Sigmoid colon (tissue), 7 donors: ENCODE data around the gene PLS3. TPM values are rescaled to one million over a fixed set of nuclear protein-coding genes. Genes with fewer than 3 reads are reported as not detected.

Experiments used
- DNase-seq: peaks from one replicate; pipeline ENCODE4 v3.0.0-alpha.2; 2019
- H3K27ac ChIP-seq, 4 donors: fragments of 200-600 bp; sonication (generic); one replicate each; pipeline ENCODE4 v1.5.1; 2016 to 2019; ENCODE audit warnings: mild to moderate bottlenecking in 1 of 4
- H3K27me3 ChIP-seq, 3 donors: fragments of 200-600 bp; sonication (generic); one replicate each; pipeline ENCODE4 v1.5.1; 2019; ENCODE audit warnings: mild to moderate bottlenecking in 1 of 3
- H3K36me3 ChIP-seq, 4 donors: fragments of 200-600 bp; sonication (generic); one replicate each; pipeline ENCODE4 v1.5.1; 2016 to 2019
- H3K4me1 ChIP-seq, 4 donors: fragments of 200-600 bp; sonication (generic); one replicate each; pipeline ENCODE4 v1.5.1; 2017 to 2019
- H3K4me3 ChIP-seq, 4 donors: fragments of 200-600 bp; sonication (generic); one replicate each; pipeline ENCODE4 v1.5.1; 2017 to 2019; ENCODE audit warnings: mild to moderate bottlenecking in 2 of 4, moderate library complexity in 1 of 4
- H3K9me3 ChIP-seq, 4 donors: fragments of 200-600 bp in 3 of 4; sonication (generic) in 3 of 4; one replicate each; pipeline versions ENCODE4 v1.5.1 to v1.6.1; 2013 to 2019
- EP300 ChIP-seq, 4 donors: sonication (generic); formaldehyde crosslinking; IDR thresholded peaks; one replicate each; pipeline ENCODE4 v1.6.1; 2017; ENCODE audit warnings: antibody characterized with exemption in 4 of 4
- POLR2A ChIP-seq, 2 donors: fragments of 450-650 bp; IDR thresholded peaks; one replicate each; pipeline ENCODE4 v1.6.1; 2016; ENCODE audit warnings: antibody characterized with exemption in 2 of 2, mild to moderate bottlenecking in 2 of 2, moderate library complexity in 2 of 2
- POLR2AphosphoS5 ChIP-seq, 4 donors: sonication (generic); formaldehyde crosslinking; IDR thresholded peaks; one replicate each; pipeline ENCODE4 v1.6.1; 2017; ENCODE audit warnings: antibody characterized with exemption in 4 of 4
- WGBS, 2 donors: extraction: QIAGEN DNeasy Blood & Tissue Kit; methylation state at CpG; one replicate each; pipeline ENCODE4 v1.1.7; 2013; 5-methylcytosine and 5-hydroxymethylcytosine counted together
- intact Hi-C: fragments of 100-400 bp; cut with DNase I; formaldehyde crosslinking; loops from one replicate; pipeline ENCODE4 v1.15.1; 2023
- polyA plus RNA-seq, 3 donors: library from polyadenylated mRNA; stranded (reverse); fragments of 200-250 nt; gene quantifications; one replicate each; pipeline ENCODE4 v1.2.3, GENCODE V29; 2013
- total RNA-seq, 4 donors: library from RNA; depleted of rRNA; stranded (reverse); fragments of >200 nt; gene quantifications; one replicate each; pipeline ENCODE4 v1.1.0, GENCODE V29; 2016
- TF ChIP-seq, protein P1 (sequence below), 4 experiments: fragments of 450-650 bp in 3 of 4; fragments of 200-600 bp in 1 of 4; IDR thresholded peaks; one replicate each; pipeline ENCODE4 v1.5.1; 2016 to 2019; ENCODE audit warnings: antibody characterized with exemption in 4 of 4, mild to moderate bottlenecking in 3 of 4, moderate library complexity in 2 of 4
- donor health status: healthy with polysubstance abuse.
- donor health status: Bipolar disorder and iron deficiency.
- donor health status: healthy.

PLS3 gene
- total and polyA plus RNA-seq, 7 donors = 8.3 to 71.5 (median 50.2) TPM

DNA sequence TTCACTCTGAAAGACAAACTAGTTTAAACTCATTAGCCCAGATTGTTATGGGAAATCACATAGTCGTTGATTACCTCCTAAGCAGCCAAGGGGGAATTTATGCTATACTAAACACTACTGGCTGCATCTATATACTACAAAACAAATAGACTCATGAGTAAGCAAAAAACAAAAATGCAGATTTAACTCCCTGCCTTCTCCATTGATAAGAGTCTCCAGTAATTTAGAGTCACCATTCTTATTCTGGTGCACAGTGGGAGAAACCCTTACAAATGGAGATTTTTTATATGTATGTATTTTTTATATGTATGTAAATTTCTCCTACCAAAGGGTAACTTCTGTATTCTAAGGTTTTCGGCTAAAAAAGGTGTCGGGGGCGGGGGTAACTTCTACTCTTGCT, 126.6 kb downstream of the PLS3 start:
- H3K36me3 ChIP-seq = no peaks in the 10 kb centered on the region
- 63 to 83% methylated on average over 4 of the region's 4 CpGs for WGBS, 2 donors
- TF ChIP-seq POLR2AphosphoS5 (IDR thresholded peaks at IDR 0.05) = no peak
- TF ChIP-seq, protein P1, sequence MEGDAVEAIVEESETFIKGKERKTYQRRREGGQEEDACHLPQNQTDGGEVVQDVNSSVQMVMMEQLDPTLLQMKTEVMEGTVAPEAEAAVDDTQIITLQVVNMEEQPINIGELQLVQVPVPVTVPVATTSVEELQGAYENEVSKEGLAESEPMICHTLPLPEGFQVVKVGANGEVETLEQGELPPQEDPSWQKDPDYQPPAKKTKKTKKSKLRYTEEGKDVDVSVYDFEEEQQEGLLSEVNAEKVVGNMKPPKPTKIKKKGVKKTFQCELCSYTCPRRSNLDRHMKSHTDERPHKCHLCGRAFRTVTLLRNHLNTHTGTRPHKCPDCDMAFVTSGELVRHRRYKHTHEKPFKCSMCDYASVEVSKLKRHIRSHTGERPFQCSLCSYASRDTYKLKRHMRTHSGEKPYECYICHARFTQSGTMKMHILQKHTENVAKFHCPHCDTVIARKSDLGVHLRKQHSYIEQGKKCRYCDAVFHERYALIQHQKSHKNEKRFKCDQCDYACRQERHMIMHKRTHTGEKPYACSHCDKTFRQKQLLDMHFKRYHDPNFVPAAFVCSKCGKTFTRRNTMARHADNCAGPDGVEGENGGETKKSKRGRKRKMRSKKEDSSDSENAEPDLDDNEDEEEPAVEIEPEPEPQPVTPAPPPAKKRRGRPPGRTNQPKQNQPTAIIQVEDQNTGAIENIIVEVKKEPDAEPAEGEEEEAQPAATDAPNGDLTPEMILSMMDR (IDR thresholded peaks at IDR 0.05) = no peak
- no peak for TF ChIP-seq POLR2A (IDR thresholded peaks at IDR 0.05)
- no peak for TF ChIP-seq EP300 (IDR thresholded peaks at IDR 0.05)
- intact Hi-C loops = loop anchor here (5.0 kb wide), 1 partner anchor 40 kb away; no protein-coding TSS in a partner anchor
- no peaks in the 10 kb centered on the region for H3K9me3 ChIP-seq
- H3K27me3 ChIP-seq = no peaks in the 10 kb centered on the region
- H3K27ac ChIP-seq = no peak overlapping the region
- no peaks in the 10 kb centered on the region for H3K4me1 ChIP-seq
- DNase-seq = no peak
- no peak overlapping the region for H3K4me3 ChIP-seq

DNA sequence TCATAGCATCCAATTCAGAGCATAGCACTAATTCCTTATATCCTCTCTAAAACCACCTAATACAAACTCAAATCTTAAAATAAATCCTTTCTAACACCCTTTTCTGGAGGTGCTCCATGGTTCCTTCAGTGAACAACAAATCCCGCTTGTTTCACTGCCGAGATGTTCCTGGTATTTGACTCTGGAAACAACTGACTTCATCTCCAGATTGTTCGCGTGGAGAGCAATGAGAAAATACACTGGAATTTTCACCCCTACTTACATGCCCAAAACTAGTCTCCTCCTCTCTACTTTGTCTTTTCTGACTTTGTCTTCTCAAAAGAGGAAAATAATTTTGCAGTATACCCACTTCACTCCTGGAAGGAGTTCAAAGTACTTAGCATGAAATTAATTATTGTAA, 129.0 kb downstream of the PLS3 start:
- Histone ChIP-seq H3K27ac (peak overlapping the region in 3 of 4 donors; percentile 25 to 76 (median 49)), H3K4me1 (no peaks in the 10 kb centered on the region), H3K27me3 (no peaks in the 10 kb centered on the region), H3K9me3 (no peaks in the 10 kb centered on the region), H3K36me3 (no peaks in the 10 kb centered on the region), H3K4me3 (no peak overlapping the region)
- 74 to 75% methylated on average over 4 of the region's 4 CpGs for WGBS, 2 donors
- no peak for TF ChIP-seq EP300 (IDR thresholded peaks at IDR 0.05)
- TF ChIP-seq, protein P1 (IDR thresholded peaks at IDR 0.05) = no peak
- no peak for TF ChIP-seq POLR2A (IDR thresholded peaks at IDR 0.05)
- TF ChIP-seq POLR2AphosphoS5 (IDR thresholded peaks at IDR 0.05) = no peak
- intact Hi-C loops = loop anchor here (5.0 kb wide), 2 partner anchors 43 to 358 kb away; no protein-coding TSS in a partner anchor
- no peak for DNase-seq

DNA sequence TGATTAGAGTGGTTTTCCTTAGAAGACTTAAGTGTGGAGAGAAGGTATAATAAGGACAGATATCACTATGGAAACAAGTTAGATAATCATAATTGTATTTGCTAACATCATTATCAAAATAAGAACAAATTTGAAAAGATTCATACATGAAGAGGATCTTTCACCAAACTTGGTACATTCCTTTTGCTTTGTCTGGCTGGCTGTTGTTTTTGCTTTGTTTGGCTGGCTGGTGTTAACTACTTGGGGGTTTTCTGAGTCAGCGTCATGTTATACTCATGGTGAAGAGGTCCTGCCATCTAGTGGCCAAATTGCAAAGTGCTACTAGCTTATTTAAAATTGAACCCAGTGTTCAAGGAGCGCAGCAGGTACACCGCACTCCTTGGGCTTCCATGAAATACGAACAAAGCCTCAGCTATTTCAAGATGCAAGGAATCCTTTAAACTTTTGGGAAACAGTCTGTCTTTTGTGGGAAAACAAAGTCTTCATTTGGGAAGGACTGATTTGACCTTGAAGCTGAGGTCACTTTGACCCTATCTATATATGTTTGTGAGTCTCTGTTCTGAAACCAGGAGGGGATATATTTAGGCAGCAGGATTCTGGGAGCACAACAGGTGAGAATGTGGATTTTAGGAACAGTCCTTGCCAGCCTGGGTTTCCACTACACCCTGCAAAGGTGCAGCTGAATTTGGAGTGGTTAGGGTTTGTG, 129.7 kb downstream of the PLS3 start:
- Histone ChIP-seq H3K27me3 (no peaks in the 10 kb centered on the region), H3K9me3 (no peaks in the 10 kb centered on the region), H3K4me3 (no peak overlapping the region), H3K4me1 (no peaks in the 10 kb centered on the region), H3K27ac (peak overlapping the region in 3 of 4 donors; percentile 25 to 76 (median 49)), H3K36me3 (no peaks in the 10 kb centered on the region)
- 20 to 29% methylated on average over 4 of the region's 4 CpGs for WGBS, 2 donors
- intact Hi-C loops = loop anchor here (5.0 kb wide), 1 partner anchor 358 kb away; no protein-coding TSS in a partner anchor
- TF ChIP-seq POLR2AphosphoS5 (IDR thresholded peaks at IDR 0.05) = no peak
- TF ChIP-seq EP300 (IDR thresholded peaks at IDR 0.05) = no peak
- TF ChIP-seq, protein P1 (IDR thresholded peaks at IDR 0.05) = peak; percentile 48 to 69 (median 62)
- peak; percentile 68 for DNase-seq

DNA sequence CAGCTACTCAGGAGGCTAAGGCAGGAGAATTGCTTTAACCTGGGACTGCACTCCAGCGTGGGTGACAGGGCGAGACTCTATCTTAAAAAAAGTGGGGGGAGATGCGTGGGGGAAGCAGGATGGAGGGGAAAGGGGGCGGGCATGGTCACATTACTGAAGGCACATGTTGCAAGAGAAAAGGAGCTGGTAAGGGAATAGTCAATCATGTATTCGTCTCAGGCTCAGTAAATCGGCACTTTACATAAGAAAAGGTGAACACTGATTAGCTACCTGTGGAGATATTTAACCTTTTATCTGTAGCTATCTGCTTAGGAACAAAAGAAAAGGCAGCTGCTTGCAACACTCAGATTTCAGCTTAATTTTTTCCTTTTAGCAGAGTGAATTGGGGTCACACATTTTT, 132.5 kb downstream of the PLS3 start:
- TF ChIP-seq EP300 (IDR thresholded peaks at IDR 0.05) (no peak), POLR2AphosphoS5 (IDR thresholded peaks at IDR 0.05) (no peak), POLR2A (IDR thresholded peaks at IDR 0.05) (no peak)
- TF ChIP-seq, protein P1 (IDR thresholded peaks at IDR 0.05) = no peak
- no peaks in the 10 kb centered on the region for H3K36me3 ChIP-seq
- intact Hi-C loops = loop anchor here (5.0 kb wide), 1 partner anchor 361 kb away; no protein-coding TSS in a partner anchor
- no peaks in the 10 kb centered on the region for H3K9me3 ChIP-seq
- no peak overlapping the region for H3K4me3 ChIP-seq
- H3K27ac ChIP-seq = no peak overlapping the region
- DNase-seq = no peak
- H3K27me3 ChIP-seq = no peaks in the 10 kb centered on the region
- no peaks in the 10 kb centered on the region for H3K4me1 ChIP-seq
- WGBS, 2 donors = 68 to 79% methylated on average over 6 of the region's 6 CpGs
